GM12891 (cell line): ENCODE measurements around the gene ITFG2.

Experiments
- POLR2A ChIP-seq: IDR thresholded peaks from 2 replicates; pipeline ENCODE4 v1.6.1; 2011; ENCODE audit warnings: low read depth, low read length, control low read depth
- POLR2AphosphoS5 ChIP-seq: IDR thresholded peaks from 2 replicates; pipeline ENCODE4 v1.6.1; 2011; ENCODE audit warnings: low read depth, low read length, control low read depth

GRCh38 chr12:2832550-2833127, 20.2 kb downstream of the ITFG2 start:
- TF ChIP-seq POLR2A (no peak), POLR2AphosphoS5 (no peak)
